IMR-90 (cell line): ENCODE results near the gene ASAP2. TPM values are rescaled to one million over a fixed set of nuclear protein-coding genes. Genes with fewer than 3 reads are reported as not detected.

Experiments used
- ATAC-seq: fragments of 200-7000 bp; cut with Tn5 transposase; 2 replicates; pipeline ENCODE4 v1.9.1; 2020; ENCODE audit warnings: low read depth, mild to moderate bottlenecking, moderate library complexity
- BruUV-seq: library from RNA; stranded (reverse); fragments of 400-500 nt; replicated peaks from 2 replicates; lab custom pipeline; 2021; lab: Mats Ljungman, UMichigan
- CTCF ChIA-PET: fragments of 300-600 bp; formaldehyde crosslinking; extraction: SDS; loops from one replicate; lab custom pipeline; 2021; ENCODE audit warnings: antibody characterized with exemption; lab: Yijun Ruan, JAX
- POLR2A ChIA-PET: fragments of 300-600 bp; sonication (Branson Sonifier 250); formaldehyde crosslinking; loops from one replicate; lab custom pipeline; 2022; ENCODE audit warnings: antibody characterized with exemption; ENCODE audit not compliant: unreplicated experiment; lab: Charles Lee
- DNase-seq: peaks from one replicate; pipeline ENCODE4 v3.0.0; 2013
- H2AFZ ChIP-seq: replicated peaks from 2 replicates; pipeline ENCODE3; 2013; ENCODE audit warnings: low read length, mild to moderate bottlenecking; ENCODE audit not compliant: poor library complexity
- H2AK5ac ChIP-seq: 2 replicates; pipeline ENCODE4 v1.6.1; 2013; ENCODE audit warnings: low read depth, low read length, inconsistent platforms
- H2AK9ac ChIP-seq: replicated peaks from 2 replicates; pipeline ENCODE3; 2013; ENCODE audit warnings: mild to moderate bottlenecking, low read depth, low read length, moderate library complexity; ENCODE audit not compliant: poor library complexity
- H2BK120ac ChIP-seq: 2 replicates; pipeline ENCODE4 v1.6.1; 2013; ENCODE audit warnings: low read depth, low read length, inconsistent platforms
- H2BK15ac ChIP-seq: 3 replicates; pipeline ENCODE4 v1.6.1; 2013; ENCODE audit warnings: low read depth, low read length, inconsistent platforms
- H2BK20ac ChIP-seq: 2 replicates; pipeline ENCODE4 v1.6.1; 2013; ENCODE audit warnings: low read depth, mild to moderate bottlenecking, inconsistent platforms, low read length, moderate library complexity
- H2BK5ac ChIP-seq: 2 replicates; pipeline ENCODE4 v1.6.1; 2013; ENCODE audit warnings: mild to moderate bottlenecking, low read depth, low read length, inconsistent platforms; ENCODE audit not compliant: poor library complexity, severe bottlenecking
- H3K14ac ChIP-seq: replicated peaks from 2 replicates; pipeline ENCODE4 v1.6.1; 2013; ENCODE audit warnings: low read depth, low read length, inconsistent platforms
- H3K18ac ChIP-seq: 2 replicates; pipeline ENCODE4 v1.6.1; 2013; ENCODE audit warnings: low read depth, low read length, control low read depth
- H3K23ac ChIP-seq: 2 replicates; pipeline ENCODE4 v1.6.1; 2013; ENCODE audit warnings: low read depth, low read length, inconsistent platforms
- H3K27ac ChIP-seq: 2 replicates; pipeline ENCODE4 v1.5.1; 2013; ENCODE audit warnings: mild to moderate bottlenecking, control low read depth, low read length; ENCODE audit not compliant: insufficient read depth
- H3K27me3 ChIP-seq: 2 replicates; pipeline ENCODE4 v1.6.1; 2013; ENCODE audit warnings: low read length; ENCODE audit not compliant: control insufficient read depth, insufficient read depth
- H3K36me3 ChIP-seq: 2 replicates; pipeline ENCODE4 v1.6.1; 2013; ENCODE audit warnings: low read length, mixed read lengths; ENCODE audit not compliant: control insufficient read depth, insufficient read depth
- H3K4ac ChIP-seq: 2 replicates; pipeline ENCODE4 v1.6.1; 2013; ENCODE audit warnings: low read depth, low read length, inconsistent platforms
- H3K4me1 ChIP-seq: 2 replicates; pipeline ENCODE4 v1.6.1; 2013; ENCODE audit warnings: low read length, mixed read lengths; ENCODE audit not compliant: control insufficient read depth, insufficient read depth
- H3K4me2 ChIP-seq: 2 replicates; pipeline ENCODE4 v1.6.1; 2013; ENCODE audit warnings: low read depth, mild to moderate bottlenecking, control low read depth, low read length, moderate library complexity
- H3K4me3 ChIP-seq: 2 replicates; pipeline ENCODE4 v1.5.1; 2013; ENCODE audit warnings: low read depth, mild to moderate bottlenecking, control low read depth, low read length, moderate library complexity; ENCODE audit not compliant: insufficient read depth
- H3K56ac ChIP-seq: 2 replicates; pipeline ENCODE4 v1.6.1; 2013; ENCODE audit warnings: low read length, inconsistent platforms; ENCODE audit not compliant: insufficient read depth; ENCODE audit errors: extremely low read depth
- H3K79me1 ChIP-seq, 2 experiments: 2 replicates each; pipeline ENCODE4 v1.6.1; 2013; ENCODE audit warnings: low read length in 2 of 2, inconsistent platforms in 1 of 2, low read depth in 1 of 2
- H3K9ac ChIP-seq: 2 replicates; pipeline ENCODE4 v1.6.1; 2013; ENCODE audit warnings: low read depth, low read length, control low read depth
- H3K9me1 ChIP-seq: 2 replicates; pipeline ENCODE4 v1.6.1; 2013; ENCODE audit warnings: low read length, inconsistent platforms; ENCODE audit not compliant: insufficient read depth
- H3K9me3 ChIP-seq: 2 replicates; pipeline ENCODE4 v1.6.1; 2013; ENCODE audit warnings: low read length; ENCODE audit not compliant: control insufficient read depth, insufficient read depth
- H4K20me1 ChIP-seq: 2 replicates; pipeline ENCODE4 v1.6.1; 2013; ENCODE audit warnings: low read length, inconsistent platforms; ENCODE audit not compliant: insufficient read depth
- H4K5ac ChIP-seq: 2 replicates; pipeline ENCODE4 v1.6.1; 2013; ENCODE audit warnings: mild to moderate bottlenecking, low read depth, low read length, control low read depth
- H4K8ac ChIP-seq, 2 experiments: 2 replicates each; pipeline ENCODE4 v1.6.1; 2013; ENCODE audit warnings: low read depth in 2 of 2, low read length in 2 of 2, control low read depth in 1 of 2, inconsistent platforms in 1 of 2
- H4K91ac ChIP-seq: 2 replicates; pipeline ENCODE4 v1.6.1; 2013; ENCODE audit warnings: low read depth, low read length, inconsistent platforms; ENCODE audit not compliant: insufficient read depth
- BHLHE40 ChIP-seq: fragments of 150-350 bp; IDR thresholded peaks from 2 replicates; pipeline ENCODE4 v1.6.1; 2016; ENCODE audit warnings: mild to moderate bottlenecking, low read depth, low read length
- CEBPB ChIP-seq: IDR thresholded peaks from 2 replicates; pipeline ENCODE4 v1.6.1; 2012; ENCODE audit warnings: low read depth, low read length, improper control_type of control experiment
- CTCF ChIP-seq: conservative IDR thresholded peaks from 2 replicates; pipeline ENCODE4 v1.5.1; 2012; ENCODE audit warnings: mild to moderate bottlenecking, low read depth, low read length, improper control_type of control experiment
- FOS ChIP-seq: fragments of 150-350 bp; IDR thresholded peaks from 2 replicates; pipeline ENCODE4 v1.6.1; 2016; ENCODE audit warnings: low read depth, low read length
- MAFK ChIP-seq: IDR thresholded peaks from 2 replicates; pipeline ENCODE4 v1.6.1; 2012; ENCODE audit warnings: low read depth, low read length, improper control_type of control experiment
- MAZ ChIP-seq: IDR thresholded peaks from 2 replicates; pipeline ENCODE4 v1.6.1; 2012; ENCODE audit warnings: low read depth, mild to moderate bottlenecking, low read length, improper control_type of control experiment, moderate library complexity, borderline replicate concordance
- MXI1 ChIP-seq: IDR thresholded peaks from 2 replicates; pipeline ENCODE4 v1.6.1; 2012; ENCODE audit warnings: low read depth, mild to moderate bottlenecking, low read length, moderate library complexity, borderline replicate concordance
- NFE2L2 ChIP-seq: fragments of 150-350 bp; IDR thresholded peaks from 2 replicates; pipeline ENCODE4 v1.6.1; 2016; ENCODE audit warnings: low read depth, mild to moderate bottlenecking, low read length
- POLR2A ChIP-seq: IDR thresholded peaks from 2 replicates; pipeline ENCODE4 v1.6.1; 2012; ENCODE audit warnings: mild to moderate bottlenecking, low read depth, low read length
- RAD21 ChIP-seq: IDR thresholded peaks from 2 replicates; pipeline ENCODE4 v1.6.1; 2012; ENCODE audit warnings: low read length, improper control_type of control experiment
- RCOR1 ChIP-seq: IDR thresholded peaks from 2 replicates; pipeline ENCODE4 v1.6.1; 2012; ENCODE audit warnings: mild to moderate bottlenecking, low read length, improper control_type of control experiment; ENCODE audit not compliant: insufficient replicate concordance
- RFX5 ChIP-seq: IDR thresholded peaks from 2 replicates; pipeline ENCODE4 v1.8.0; 2012; ENCODE audit warnings: low read depth, mild to moderate bottlenecking, low read length, moderate library complexity
- SMC3 ChIP-seq: fragments of 150-350 bp; IDR thresholded peaks from 2 replicates; pipeline ENCODE4 v1.6.1; 2016; ENCODE audit warnings: low read depth, mild to moderate bottlenecking, antibody characterized with exemption, low read length, moderate library complexity
- USF2 ChIP-seq: fragments of 150-350 bp; IDR thresholded peaks from 2 replicates; pipeline ENCODE4 v1.6.1; 2017; ENCODE audit warnings: mild to moderate bottlenecking, antibody characterized with exemption, low read length, low read depth
- WGBS, 2 experiments: methylation state at CpG; one replicate each; pipeline versions ENCODE4 v1.1.5 to v1.1.7; 2013; ENCODE audit warnings: missing lambda C conversion rate in 2 of 2; ENCODE audit not compliant: insufficient read length in 1 of 2; ENCODE audit errors: extremely low coverage in 2 of 2; 5-methylcytosine and 5-hydroxymethylcytosine counted together
- dilution Hi-C: fragments of 300-500 bp; cut with HindIII; formaldehyde crosslinking; loops from one replicate; pipeline ENCODE4 v1.14.3; 2018; ENCODE audit warnings: low sequenced_read_pairs; ENCODE audit not compliant: unreplicated experiment
- in situ Hi-C: fragments of 300-500 bp; cut with MboI; formaldehyde crosslinking; loops from 3 replicates; pipeline ENCODE4 v1.14.3; 2019; ENCODE audit warnings: low sequenced_read_pairs, inconsistent platforms, mixed read lengths
- intact Hi-C: fragments of 100-400 bp; cut with micrococcal nuclease; formaldehyde crosslinking; loops from 2 replicates; pipeline ENCODE4 v1.10.0; 2022
- polyA plus RNA-seq, 3 experiments: library from polyadenylated mRNA; depleted of rRNA; stranded (reverse); fragments of >200 nt; gene quantifications; 2 replicates each; pipeline ENCODE4 v1.2.3, GENCODE V29; 2012; ENCODE audit warnings: low replicate concordance in 1 of 3
- total RNA-seq: library from RNA; depleted of rRNA; stranded (reverse); fragments of >200 nt; gene quantifications from 2 replicates; pipeline ENCODE4 v1.2.3, GENCODE V29; 2012

ASAP2 gene
- total and polyA plus RNA-seq, 2 of the 4 experiments (the other 2 are of a cell fraction): 19.7 to 28.1 TPM

- H3K23ac ChIP-seq: no peak overlapping the region
- peak overlapping the region; percentile 52 for H3K4me2 ChIP-seq
- H2AK5ac ChIP-seq: no peak overlapping the region
- ChIA-PET CTCF (no interaction called here), POLR2A (no interaction called here)
- in situ Hi-C loops: no loop called here
- no TSS peak for BruUV-seq
- no peaks in the 10 kb centered on the region for H3K27me3 ChIP-seq
- peaks cover 36 to 82% of the 10 kb centered on the region in 2 experiments for H3K79me1 ChIP-seq
- H3K36me3 ChIP-seq: no peaks in the 10 kb centered on the region
- DNase-seq: no peak
- no peak overlapping the region for H2AFZ ChIP-seq
- H4K91ac ChIP-seq: no peak overlapping the region
- H4K5ac ChIP-seq: no peak overlapping the region
- TF ChIP-seq POLR2A (no peak), USF2 (no peak), SMC3 (no peak), BHLHE40 (no peak), MXI1 (no peak), MAZ (no peak), FOS (no peak), CTCF (no peak), NFE2L2 (no peak), RAD21 (no peak), RCOR1 (no peak), RFX5 (no peak), MAFK (no peak), CEBPB (no peak)
- no CpG with 5 or more reads among the region's 4 CpGs for WGBS, 2 experiments
- ATAC-seq: no peak
- H3K14ac ChIP-seq: no peak overlapping the region
- H3K56ac ChIP-seq: no peak overlapping the region
- no peak overlapping the region for H2BK20ac ChIP-seq
- H3K9me3 ChIP-seq: no peaks in the 10 kb centered on the region
- peaks cover 38% of the 10 kb centered on the region for H3K4me1 ChIP-seq
- H3K4me3 ChIP-seq: no peak overlapping the region
- dilution Hi-C loops: no loop called here
- H3K9ac ChIP-seq: no peak overlapping the region
- H2BK15ac ChIP-seq: no peak overlapping the region
- intact Hi-C loops: no loop called here
- no peak overlapping the region for H4K8ac ChIP-seq
- peaks cover 35% of the 10 kb centered on the region for H3K9me1 ChIP-seq
- H3K27ac ChIP-seq: no peak overlapping the region
- H2BK120ac ChIP-seq: no peak overlapping the region
- H2BK5ac ChIP-seq: no peak overlapping the region
- H3K18ac ChIP-seq: no peak overlapping the region
- peaks cover 40% of the 10 kb centered on the region; the same call in 1 of the 2 replicates for H4K20me1 ChIP-seq
- no peak overlapping the region for H3K4ac ChIP-seq
- H2AK9ac ChIP-seq: no peak overlapping the region
Observed at GRCh38 chr2:9256147-9256546, 49.5 kb downstream of the ASAP2 start.
